Type B pancreatic cell (in vitro differentiated cells): ENCODE measurements around the gene LHPP. TPM values are rescaled to one million over a fixed set of nuclear protein-coding genes. Genes with fewer than 3 reads are reported as not detected.

Experiments
- DNase-seq: peaks from one replicate; pipeline ENCODE4 v3.0.0; 2021; ENCODE audit warnings: mixed read lengths; ENCODE audit not compliant: unreplicated experiment; ENCODE audit errors: extremely low spot score
- H3K27ac Mint-ChIP-seq: 2 replicates; pipeline ENCODE4 v1.8.0; 2021; ENCODE audit warnings: mild to moderate bottlenecking, mixed read lengths
- H3K27me3 Mint-ChIP-seq: 2 replicates; pipeline ENCODE4 v1.8.0; 2021; ENCODE audit warnings: mixed read lengths
- H3K36me3 Mint-ChIP-seq: 2 replicates; pipeline ENCODE4 v1.8.0; 2021; ENCODE audit warnings: mixed read lengths
- H3K4me1 Mint-ChIP-seq: one replicate; pipeline ENCODE4 v1.8.0; 2021; ENCODE audit warnings: mixed read lengths; ENCODE audit not compliant: unreplicated experiment
- H3K4me3 Mint-ChIP-seq: 2 replicates; pipeline ENCODE4 v1.8.0; 2021; ENCODE audit warnings: mild to moderate bottlenecking, mixed read lengths
- H3K9me3 Mint-ChIP-seq: 2 replicates; pipeline ENCODE4 v1.8.0; 2021; ENCODE audit warnings: mixed read lengths
- CTCF ChIP-seq: fragments of 200-600 bp; sonication (generic); conservative IDR thresholded peaks from 2 replicates; pipeline ENCODE4 v1.5.0; 2021; ENCODE audit warnings: antibody characterized with exemption, mild to moderate bottlenecking
- total RNA-seq: library from RNA; stranded (reverse); gene quantifications from 2 replicates; pipeline ENCODE4 v1.2.1, GENCODE V29; 2021; ENCODE audit warnings: low replicate concordance

The LHPP gene
- total RNA-seq, 1 donor from 2014 or later = 12.7 TPM

DNA sequence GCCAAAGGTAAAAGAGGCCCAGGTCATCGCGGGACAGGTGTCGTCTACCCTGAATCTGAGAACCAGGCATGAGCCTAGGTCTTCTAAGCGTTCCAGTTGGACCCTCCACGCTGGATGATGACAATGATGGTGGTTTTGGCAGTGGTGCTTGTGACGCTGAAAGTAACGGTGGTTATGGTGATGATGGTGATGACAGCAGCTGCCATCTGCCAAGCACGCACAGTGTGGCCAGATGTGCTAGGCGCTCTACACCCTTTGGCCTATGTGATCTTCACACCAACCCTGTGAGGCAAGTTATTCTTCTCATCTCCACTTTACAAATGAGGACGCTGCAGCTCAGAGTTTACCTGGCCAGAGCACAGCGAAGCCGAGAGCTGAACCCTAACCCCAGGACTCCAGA lies 188.6 kb downstream of the LHPP start:
- no peaks in the 10 kb centered on the region for H3K36me3 Mint-ChIP-seq
- H3K4me1 Mint-ChIP-seq = peaks cover 27% of the 10 kb centered on the region
- H3K27me3 Mint-ChIP-seq = no peaks in the 10 kb centered on the region
- H3K27ac Mint-ChIP-seq = no peak overlapping the region
- H3K4me3 Mint-ChIP-seq = no peak overlapping the region
- H3K9me3 Mint-ChIP-seq = no peaks in the 10 kb centered on the region
- TF ChIP-seq CTCF = no peak
- DNase-seq = no peak

- Mint-ChIP-seq H3K27ac (no peak overlapping the region), H3K9me3 (no peaks in the 10 kb centered on the region), H3K4me1 (peaks cover 30% of the 10 kb centered on the region), H3K36me3 (peaks cover 4% of the 10 kb centered on the region), H3K4me3 (no peak overlapping the region), H3K27me3 (no peaks in the 10 kb centered on the region)
- DNase-seq = no peak
- no peak for TF ChIP-seq CTCF
These were observed 189.3 kb downstream of the LHPP start for GRCh38 chr10:124650820-124651401.

- H3K36me3 Mint-ChIP-seq = peaks cover 4% of the 10 kb centered on the region
These were observed 189.8 kb downstream of the LHPP start for GRCh38 chr10:124651402-124651891.

DNA sequence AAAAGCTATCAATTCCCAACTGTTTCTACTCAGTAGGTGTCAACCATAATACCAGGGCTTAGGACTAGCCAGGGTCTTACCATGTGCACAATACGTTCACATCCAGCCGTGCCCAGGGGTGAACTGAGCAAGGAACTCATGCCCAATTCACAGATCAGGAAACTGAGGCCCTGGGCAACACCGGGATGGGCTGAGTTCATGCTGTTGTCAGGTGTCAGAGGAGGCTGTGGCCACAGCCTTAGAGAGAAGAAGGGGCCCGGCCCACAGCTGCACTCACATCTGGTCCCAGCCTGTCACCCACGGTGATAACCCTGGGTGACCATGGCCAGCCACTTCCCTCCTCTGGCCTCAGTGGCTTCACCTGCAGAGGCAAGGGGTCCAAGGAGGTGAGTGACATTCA lies 190.6 kb downstream of the LHPP start:
- no peak for DNase-seq

More at GRCh38 chr10:124651402-124651891, 189.8 kb downstream of the LHPP start:
- H3K9me3 Mint-ChIP-seq = no peaks in the 10 kb centered on the region
- H3K4me3 Mint-ChIP-seq = no peak overlapping the region
- DNase-seq = no peak
- TF ChIP-seq CTCF = no peak
- no peak overlapping the region for H3K27ac Mint-ChIP-seq
- H3K4me1 Mint-ChIP-seq = peaks cover 24% of the 10 kb centered on the region
- H3K27me3 Mint-ChIP-seq = no peaks in the 10 kb centered on the region

DNA sequence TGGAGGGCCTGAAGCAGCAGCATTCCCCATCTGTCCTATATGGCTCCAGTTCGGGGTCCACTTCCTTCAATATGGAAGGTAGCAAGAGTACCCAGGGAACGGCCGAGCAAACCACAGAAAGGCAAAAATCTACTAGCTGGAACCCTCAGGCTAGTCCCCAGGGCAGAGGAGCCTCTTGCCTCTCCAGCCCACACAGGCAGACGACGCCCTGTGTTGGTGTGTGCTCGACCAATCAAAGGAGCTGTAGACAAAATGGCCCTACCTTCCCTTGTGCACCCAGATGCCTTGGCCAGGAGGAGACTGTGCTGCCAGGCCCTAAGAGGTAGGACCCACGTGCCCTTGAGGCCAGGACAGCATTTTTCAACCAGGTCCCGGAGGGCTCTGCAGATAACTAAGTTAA lies 191.1 kb downstream of the LHPP start:
- Mint-ChIP-seq H3K4me1 (peaks cover 22% of the 10 kb centered on the region), H3K9me3 (no peaks in the 10 kb centered on the region), H3K27me3 (no peaks in the 10 kb centered on the region), H3K27ac (no peak overlapping the region), H3K4me3 (no peak overlapping the region), H3K36me3 (peaks cover 4% of the 10 kb centered on the region)
- TF ChIP-seq CTCF = no peak
- DNase-seq = no peak

More for the DNA sequence above, 190.6 kb downstream of the LHPP start:
- no peak for TF ChIP-seq CTCF
- Mint-ChIP-seq H3K4me3 (no peak overlapping the region), H3K27ac (no peak overlapping the region), H3K27me3 (no peaks in the 10 kb centered on the region), H3K9me3 (no peaks in the 10 kb centered on the region), H3K4me1 (peaks cover 18% of the 10 kb centered on the region), H3K36me3 (peaks cover 4% of the 10 kb centered on the region)

DNA sequence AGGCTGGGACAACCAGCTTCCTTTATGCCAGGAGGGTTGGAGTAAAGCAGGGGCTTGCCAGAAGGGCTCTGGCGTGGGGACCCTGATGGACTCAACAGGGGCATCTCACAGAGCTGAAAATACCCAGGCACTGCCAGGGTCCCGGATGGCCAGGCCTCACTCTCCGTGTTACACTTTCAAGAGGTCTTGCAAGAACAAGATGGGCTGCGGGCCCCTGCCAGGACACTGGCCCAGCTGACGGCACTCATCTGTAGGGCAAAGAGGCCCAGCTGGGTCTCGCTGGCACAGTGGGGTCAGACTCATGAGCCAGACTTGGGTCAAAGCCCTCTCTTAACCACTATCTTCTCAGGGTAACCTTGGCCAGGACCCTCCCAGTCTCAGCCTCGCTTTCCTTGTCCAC lies 191.7 kb downstream of the LHPP start:
- Mint-ChIP-seq H3K27ac (no peak overlapping the region), H3K9me3 (no peaks in the 10 kb centered on the region), H3K4me3 (no peak overlapping the region), H3K36me3 (peaks cover 4% of the 10 kb centered on the region), H3K4me1 (peaks cover 22% of the 10 kb centered on the region), H3K27me3 (no peaks in the 10 kb centered on the region)
- TF ChIP-seq CTCF = no peak
- no peak for DNase-seq
